Liver (tissue), 9 donors: Measurements from ENCODE around the gene GRIA1. TPM values are rescaled to one million over a fixed set of nuclear protein-coding genes. Genes with fewer than 3 reads are reported as not detected.

Source experiments
- DNase-seq: peaks from one replicate; pipeline ENCODE4 v3.0.0-alpha.2; 2017; ENCODE audit warnings: low spot score
- H3K27ac ChIP-seq, 2 donors: one replicate each; pipeline ENCODE4 v1.7.0; 2013; ENCODE audit warnings: inconsistent platforms in 2 of 2, low read length in 2 of 2, control low read depth in 1 of 2, low read depth in 1 of 2, mild to moderate bottlenecking in 1 of 2
- H3K27me3 ChIP-seq, 4 donors: one replicate each; pipeline versions ENCODE4 v1.6.1 to v1.7.0; 2013; ENCODE audit warnings: low read length in 3 of 4, inconsistent platforms in 1 of 4, mild to moderate bottlenecking in 1 of 4, moderate library complexity in 1 of 4; ENCODE audit not compliant: control insufficient read depth in 4 of 4, insufficient read depth in 4 of 4
- H3K36me3 ChIP-seq, 4 donors: one replicate each; pipeline versions ENCODE4 v1.6.1 to v1.7.0; 2013; ENCODE audit warnings: low read length in 3 of 4, mild to moderate bottlenecking in 3 of 4, low read depth in 1 of 4, moderate library complexity in 1 of 4; ENCODE audit not compliant: control insufficient read depth in 4 of 4, insufficient read depth in 3 of 4
- H3K4me1 ChIP-seq, 4 donors: one replicate each; pipeline versions ENCODE4 v1.6.1 to v1.7.0; 2013; ENCODE audit warnings: low read length in 3 of 4, mild to moderate bottlenecking in 3 of 4, moderate library complexity in 1 of 4; ENCODE audit not compliant: control insufficient read depth in 4 of 4, insufficient read depth in 4 of 4
- H3K4me3 ChIP-seq, 3 donors: one replicate each; pipeline versions ENCODE4 v1.6.1 to v1.7.0; 2013; ENCODE audit warnings: low read length in 3 of 3, control low read depth in 1 of 3, low read depth in 1 of 3, mild to moderate bottlenecking in 1 of 3
- H3K9ac ChIP-seq, 2 donors: one replicate each; pipeline ENCODE4 v1.7.0; 2013; ENCODE audit warnings: low read length in 2 of 2, mild to moderate bottlenecking in 2 of 2, moderate library complexity in 2 of 2, control low read depth in 1 of 2, low read depth in 1 of 2
- H3K9me3 ChIP-seq, 4 donors: one replicate each; pipeline versions ENCODE4 v1.6.1 to v1.7.0; 2013; ENCODE audit warnings: low read length in 3 of 4; ENCODE audit not compliant: control insufficient read depth in 4 of 4
- ATF3 ChIP-seq: IDR thresholded peaks from 2 replicates; pipeline ENCODE4 v1.6.1; 2016; ENCODE audit warnings: antibody characterized with exemption
- FOXA1 ChIP-seq: IDR thresholded peaks from 2 replicates; pipeline ENCODE4 v1.6.1; 2016; ENCODE audit warnings: antibody characterized with exemption
- FOXA2 ChIP-seq: IDR thresholded peaks from 2 replicates; pipeline ENCODE4 v1.6.1; 2016; ENCODE audit warnings: antibody characterized with exemption
- GABPA ChIP-seq, 2 donors: IDR thresholded peaks in 1 of 2; conservative IDR thresholded peaks in 1 of 2; 2 replicates each; pipeline ENCODE4 v1.6.1; 2016; ENCODE audit warnings: antibody characterized with exemption in 2 of 2, mild to moderate bottlenecking in 1 of 2, moderate library complexity in 1 of 2
- HNF4A ChIP-seq, 2 donors: conservative IDR thresholded peaks; 2 replicates each; pipeline ENCODE4 v1.6.1; 2016; ENCODE audit warnings: antibody characterized with exemption in 2 of 2, mild to moderate bottlenecking in 2 of 2
- HNF4G ChIP-seq: IDR thresholded peaks from 2 replicates; pipeline ENCODE4 v1.6.1; 2016; ENCODE audit warnings: antibody characterized with exemption
- JUND ChIP-seq, 2 donors: IDR thresholded peaks; 2 replicates each; pipeline ENCODE4 v1.6.1; 2016; ENCODE audit warnings: antibody characterized with exemption in 2 of 2
- MAX ChIP-seq: IDR thresholded peaks from 2 replicates; pipeline ENCODE4 v1.6.1; 2016; ENCODE audit warnings: antibody characterized with exemption
- NR2F2 ChIP-seq: IDR thresholded peaks from 2 replicates; pipeline ENCODE4 v1.6.1; 2016; ENCODE audit warnings: antibody characterized with exemption
- RAD21 ChIP-seq, 2 donors: IDR thresholded peaks; 2 replicates each; pipeline ENCODE4 v1.6.1; 2016; ENCODE audit warnings: antibody characterized with exemption in 2 of 2, mild to moderate bottlenecking in 2 of 2
- RXRA ChIP-seq, 2 donors: IDR thresholded peaks; 2 replicates each; pipeline ENCODE4 v1.6.1; 2017 to 2018; ENCODE audit warnings: antibody characterized with exemption in 2 of 2, mild to moderate bottlenecking in 1 of 2
- TAF1 ChIP-seq: conservative IDR thresholded peaks from 2 replicates; pipeline ENCODE4 v1.6.1; 2016; ENCODE audit warnings: antibody characterized with exemption, mild to moderate bottlenecking
- YY1 ChIP-seq: IDR thresholded peaks from 2 replicates; pipeline ENCODE4 v1.6.1; 2016; ENCODE audit warnings: antibody characterized with exemption, mild to moderate bottlenecking
- WGBS: extraction: QIAGEN DNeasy Blood & Tissue Kit; methylation state at CpG from one replicate; pipeline ENCODE4 v1.1.7; 2013; 5-methylcytosine and 5-hydroxymethylcytosine counted together
- polyA plus RNA-seq, 2 donors: library from polyadenylated mRNA; stranded (reverse) in 1 of 2; unstranded in 1 of 2; fragments of 200-250 nt in 1 of 2; fragments of >200 nt in 1 of 2; fragmentation: Nextera tagmentation in 1 of 2; extraction: Ambion mirVana in 1 of 2; gene quantifications; one replicate each; pipeline versions ENCODE4 v1.2.1 to v1.2.3, GENCODE V29; 2013 to 2015
- total RNA-seq, 2 donors: library from RNA; depleted of rRNA; stranded (reverse); fragments of >200 nt; gene quantifications; one replicate each; pipeline ENCODE4 v1.2.3, GENCODE V29; 2014
- TF ChIP-seq, protein P1 (sequence below): IDR thresholded peaks from 2 replicates; pipeline ENCODE4 v1.6.1; 2016; ENCODE audit warnings: antibody characterized with exemption
- TF ChIP-seq, protein P2 (sequence below): IDR thresholded peaks from 2 replicates; pipeline ENCODE4 v1.6.1; 2016; ENCODE audit warnings: antibody characterized with exemption, mild to moderate bottlenecking
- donor health status: healthy.
- donor health status: healthy.
- donor health status: healthy.
- donor health status: healthy.
- donor health status: healthy.

Gene GRIA1
- total and polyA plus RNA-seq, 4 donors: 0.08 TPM; not detected in 3

DNA sequence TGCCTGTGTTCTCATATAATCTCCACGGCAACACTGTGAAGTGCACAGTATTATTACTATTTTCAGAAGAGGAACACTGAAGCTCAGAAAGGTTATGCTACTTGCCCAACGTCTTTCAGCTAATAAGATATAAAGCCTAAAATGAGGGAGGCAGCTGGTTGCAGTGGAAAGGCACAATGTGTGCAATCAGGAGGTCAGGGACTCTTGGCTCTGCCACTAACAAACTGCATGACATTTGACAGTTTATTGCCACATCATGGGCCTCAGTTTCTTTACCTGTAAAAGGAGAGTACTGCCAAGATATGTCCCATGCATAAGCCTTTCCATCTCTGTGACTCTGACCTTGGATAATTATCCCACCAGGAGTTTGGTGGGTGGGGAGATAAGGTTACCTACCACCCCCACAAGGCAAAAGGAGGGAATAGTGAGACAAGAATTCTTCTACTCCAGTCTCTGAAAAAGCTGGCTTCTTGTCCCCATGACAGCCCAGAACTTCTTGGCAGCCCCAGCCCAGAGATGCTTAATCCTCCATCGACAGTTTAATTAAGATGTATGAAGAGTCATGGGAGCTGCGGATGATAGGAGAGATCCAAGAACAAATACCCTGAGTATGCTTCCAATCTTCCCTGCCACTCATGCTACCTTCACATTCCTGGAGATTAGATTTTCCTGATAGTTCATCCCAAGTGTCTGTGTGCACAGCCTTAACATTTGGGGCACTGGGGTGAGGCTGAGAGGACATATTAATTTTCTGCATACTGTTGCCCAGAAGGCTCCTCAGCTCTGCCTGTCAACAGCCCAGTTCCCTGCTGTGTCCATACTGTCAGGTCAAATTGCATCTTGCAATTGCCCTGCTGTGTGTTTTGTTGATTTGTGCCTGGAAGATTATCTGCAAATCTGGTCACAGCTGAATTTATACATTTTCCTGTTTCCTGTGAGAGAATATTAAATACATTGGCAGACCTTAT, 277.0 kb downstream of the GRIA1 start (continued):
- no peak for TF ChIP-seq GABPA (IDR thresholded peaks at IDR 0.05 in 1 of 2, conservative IDR thresholded peaks at IDR 0.05 in 1 of 2)
- no peak for TF ChIP-seq HNF4G
- TF ChIP-seq YY1: no peak
- no peak for TF ChIP-seq MAX
- TF ChIP-seq RAD21 (IDR thresholded peaks at IDR 0.05): no peak
- no peak for TF ChIP-seq FOXA1
- no peak for TF ChIP-seq ATF3

DNA sequence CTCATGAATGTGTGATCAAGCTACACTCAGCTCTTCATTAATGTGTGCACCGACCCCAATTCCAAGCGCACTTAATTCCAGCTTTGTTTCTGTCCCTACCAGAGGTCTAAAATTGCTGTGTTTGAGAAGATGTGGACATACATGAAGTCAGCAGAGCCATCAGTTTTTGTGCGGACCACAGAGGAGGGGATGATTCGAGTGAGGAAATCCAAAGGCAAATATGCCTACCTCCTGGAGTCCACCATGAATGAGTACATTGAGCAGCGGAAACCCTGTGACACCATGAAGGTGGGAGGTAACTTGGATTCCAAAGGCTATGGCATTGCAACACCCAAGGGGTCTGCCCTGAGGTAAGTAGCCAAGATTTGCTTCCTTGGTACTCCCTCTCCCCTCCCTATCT, 279.6 kb downstream of the GRIA1 start:
- no peak for TF ChIP-seq ATF3
- TF ChIP-seq JUND (IDR thresholded peaks at IDR 0.05): no peak
- TF ChIP-seq FOXA2: no peak
- TF ChIP-seq RAD21 (IDR thresholded peaks at IDR 0.05): no peak
- TF ChIP-seq HNF4A (conservative IDR thresholded peaks at IDR 0.05): no peak
- TF ChIP-seq RXRA (IDR thresholded peaks at IDR 0.05): no peak
- no peak for TF ChIP-seq YY1
- no peak for TF ChIP-seq GABPA (IDR thresholded peaks at IDR 0.05 in 1 of 2, conservative IDR thresholded peaks at IDR 0.05 in 1 of 2)
- TF ChIP-seq, protein P1, sequence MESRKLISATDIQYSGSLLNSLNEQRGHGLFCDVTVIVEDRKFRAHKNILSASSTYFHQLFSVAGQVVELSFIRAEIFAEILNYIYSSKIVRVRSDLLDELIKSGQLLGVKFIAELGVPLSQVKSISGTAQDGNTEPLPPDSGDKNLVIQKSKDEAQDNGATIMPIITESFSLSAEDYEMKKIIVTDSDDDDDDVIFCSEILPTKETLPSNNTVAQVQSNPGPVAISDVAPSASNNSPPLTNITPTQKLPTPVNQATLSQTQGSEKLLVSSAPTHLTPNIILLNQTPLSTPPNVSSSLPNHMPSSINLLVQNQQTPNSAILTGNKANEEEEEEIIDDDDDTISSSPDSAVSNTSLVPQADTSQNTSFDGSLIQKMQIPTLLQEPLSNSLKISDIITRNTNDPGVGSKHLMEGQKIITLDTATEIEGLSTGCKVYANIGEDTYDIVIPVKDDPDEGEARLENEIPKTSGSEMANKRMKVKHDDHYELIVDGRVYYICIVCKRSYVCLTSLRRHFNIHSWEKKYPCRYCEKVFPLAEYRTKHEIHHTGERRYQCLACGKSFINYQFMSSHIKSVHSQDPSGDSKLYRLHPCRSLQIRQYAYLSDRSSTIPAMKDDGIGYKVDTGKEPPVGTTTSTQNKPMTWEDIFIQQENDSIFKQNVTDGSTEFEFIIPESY: no peak
- TF ChIP-seq FOXA1: no peak
- no peak for TF ChIP-seq TAF1
- TF ChIP-seq, protein P2, sequence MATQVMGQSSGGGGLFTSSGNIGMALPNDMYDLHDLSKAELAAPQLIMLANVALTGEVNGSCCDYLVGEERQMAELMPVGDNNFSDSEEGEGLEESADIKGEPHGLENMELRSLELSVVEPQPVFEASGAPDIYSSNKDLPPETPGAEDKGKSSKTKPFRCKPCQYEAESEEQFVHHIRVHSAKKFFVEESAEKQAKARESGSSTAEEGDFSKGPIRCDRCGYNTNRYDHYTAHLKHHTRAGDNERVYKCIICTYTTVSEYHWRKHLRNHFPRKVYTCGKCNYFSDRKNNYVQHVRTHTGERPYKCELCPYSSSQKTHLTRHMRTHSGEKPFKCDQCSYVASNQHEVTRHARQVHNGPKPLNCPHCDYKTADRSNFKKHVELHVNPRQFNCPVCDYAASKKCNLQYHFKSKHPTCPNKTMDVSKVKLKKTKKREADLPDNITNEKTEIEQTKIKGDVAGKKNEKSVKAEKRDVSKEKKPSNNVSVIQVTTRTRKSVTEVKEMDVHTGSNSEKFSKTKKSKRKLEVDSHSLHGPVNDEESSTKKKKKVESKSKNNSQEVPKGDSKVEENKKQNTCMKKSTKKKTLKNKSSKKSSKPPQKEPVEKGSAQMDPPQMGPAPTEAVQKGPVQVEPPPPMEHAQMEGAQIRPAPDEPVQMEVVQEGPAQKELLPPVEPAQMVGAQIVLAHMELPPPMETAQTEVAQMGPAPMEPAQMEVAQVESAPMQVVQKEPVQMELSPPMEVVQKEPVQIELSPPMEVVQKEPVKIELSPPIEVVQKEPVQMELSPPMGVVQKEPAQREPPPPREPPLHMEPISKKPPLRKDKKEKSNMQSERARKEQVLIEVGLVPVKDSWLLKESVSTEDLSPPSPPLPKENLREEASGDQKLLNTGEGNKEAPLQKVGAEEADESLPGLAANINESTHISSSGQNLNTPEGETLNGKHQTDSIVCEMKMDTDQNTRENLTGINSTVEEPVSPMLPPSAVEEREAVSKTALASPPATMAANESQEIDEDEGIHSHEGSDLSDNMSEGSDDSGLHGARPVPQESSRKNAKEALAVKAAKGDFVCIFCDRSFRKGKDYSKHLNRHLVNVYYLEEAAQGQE: no peak
- TF ChIP-seq HNF4G: no peak
- no peak for TF ChIP-seq NR2F2
- no peak for TF ChIP-seq MAX
- WGBS: 89% methylated on average over 5 of the region's 5 CpGs
- Histone ChIP-seq H3K4me1 (no peaks in the 10 kb centered on the region), H3K27ac (no peak overlapping the region), H3K27me3 (peaks cover 0 to 4% (median 0%) of the 10 kb centered on the region in 4 donors), H3K36me3 (no peaks in the 10 kb centered on the region), H3K9ac (no peak overlapping the region), H3K4me3 (no peak overlapping the region), H3K9me3 (no peaks in the 10 kb centered on the region)
- DNase-seq: no peak
